Kidney epithelial cell (primary cell): ENCODE measurements around the gene RPL9. TPM values are rescaled to one million over a fixed set of nuclear protein-coding genes. Genes with fewer than 3 reads are reported as not detected.

ENCODE experiments used
- DNase-seq: peaks from one replicate; pipeline ENCODE4 v3.0.0-alpha.2; 2010; ENCODE audit warnings: low read depth
- H3K27me3 ChIP-seq: 2 replicates; pipeline ENCODE4 v1.6.0; 2011; ENCODE audit warnings: low read length; ENCODE audit not compliant: control insufficient read depth, insufficient read depth
- H3K36me3 ChIP-seq: 2 replicates; pipeline ENCODE4 v1.5.1; 2011; ENCODE audit warnings: low read length; ENCODE audit not compliant: control insufficient read depth, insufficient read depth
- H3K4me3 ChIP-seq: 2 replicates; pipeline ENCODE4 v1.5.1; 2011; ENCODE audit warnings: low read depth, mild to moderate bottlenecking, control low read depth, low read length
- total RNA-seq: library from RNA; depleted of rRNA; stranded (reverse); fragments of >200 nt; gene quantifications from 2 replicates; pipeline ENCODE4 v1.2.3, GENCODE V29; 2015
- TF ChIP-seq, protein P1 (sequence below): IDR thresholded peaks from 2 replicates; pipeline ENCODE4 v1.5.1; 2011; ENCODE audit warnings: mild to moderate bottlenecking, moderate library complexity, low read length, control low read depth, inconsistent platforms; ENCODE audit not compliant: insufficient read depth, poor library complexity, severe bottlenecking

Gene RPL9
- total RNA-seq, 1 donor from 2014 or later = 6,223 TPM

DNA sequence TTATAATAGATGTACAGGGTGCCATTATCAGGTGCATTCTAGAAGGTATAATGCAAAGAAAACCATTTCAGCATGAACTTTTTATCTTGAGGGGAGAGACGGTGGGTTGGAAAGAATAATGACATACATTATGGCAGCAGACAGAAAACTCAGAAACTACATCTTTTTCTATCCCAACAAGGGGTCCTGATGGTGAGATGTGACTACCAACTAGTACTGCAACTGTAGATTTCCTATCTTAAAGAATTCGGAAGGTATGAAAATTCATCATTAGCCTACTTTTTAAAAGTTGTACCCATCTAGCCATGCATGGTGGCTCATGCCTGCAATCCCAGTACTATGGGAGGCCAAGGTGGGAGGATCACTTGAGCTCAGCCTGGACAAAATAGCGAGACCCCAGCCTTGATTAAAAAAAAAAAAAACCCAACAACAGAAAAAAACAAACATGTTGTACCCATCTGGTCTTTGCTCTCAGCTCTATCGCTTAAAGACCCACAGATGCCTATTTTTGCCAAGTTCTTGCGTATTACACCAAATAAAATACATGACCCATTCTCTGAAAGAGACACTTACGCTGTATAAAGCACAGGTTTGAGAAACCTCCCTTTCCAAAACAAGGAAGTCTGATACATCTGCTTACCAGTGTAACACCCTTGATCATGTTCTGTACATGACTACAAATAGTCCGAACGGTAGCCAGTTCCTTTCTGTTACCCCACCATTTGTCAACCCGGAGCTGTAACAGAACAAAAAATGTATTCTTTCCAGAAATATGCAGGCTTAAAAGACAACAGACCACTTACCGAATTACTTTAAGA lies 1.6 kb downstream of the RPL9 start:
- Histone ChIP-seq H3K27me3 (no peaks in the 10 kb centered on the region), H3K36me3 (peaks cover 1% of the 10 kb centered on the region), H3K4me3 (peak overlapping the region; percentile 74)
- TF ChIP-seq, protein P1, sequence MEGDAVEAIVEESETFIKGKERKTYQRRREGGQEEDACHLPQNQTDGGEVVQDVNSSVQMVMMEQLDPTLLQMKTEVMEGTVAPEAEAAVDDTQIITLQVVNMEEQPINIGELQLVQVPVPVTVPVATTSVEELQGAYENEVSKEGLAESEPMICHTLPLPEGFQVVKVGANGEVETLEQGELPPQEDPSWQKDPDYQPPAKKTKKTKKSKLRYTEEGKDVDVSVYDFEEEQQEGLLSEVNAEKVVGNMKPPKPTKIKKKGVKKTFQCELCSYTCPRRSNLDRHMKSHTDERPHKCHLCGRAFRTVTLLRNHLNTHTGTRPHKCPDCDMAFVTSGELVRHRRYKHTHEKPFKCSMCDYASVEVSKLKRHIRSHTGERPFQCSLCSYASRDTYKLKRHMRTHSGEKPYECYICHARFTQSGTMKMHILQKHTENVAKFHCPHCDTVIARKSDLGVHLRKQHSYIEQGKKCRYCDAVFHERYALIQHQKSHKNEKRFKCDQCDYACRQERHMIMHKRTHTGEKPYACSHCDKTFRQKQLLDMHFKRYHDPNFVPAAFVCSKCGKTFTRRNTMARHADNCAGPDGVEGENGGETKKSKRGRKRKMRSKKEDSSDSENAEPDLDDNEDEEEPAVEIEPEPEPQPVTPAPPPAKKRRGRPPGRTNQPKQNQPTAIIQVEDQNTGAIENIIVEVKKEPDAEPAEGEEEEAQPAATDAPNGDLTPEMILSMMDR = no peak
- DNase-seq = no peak

DNA sequence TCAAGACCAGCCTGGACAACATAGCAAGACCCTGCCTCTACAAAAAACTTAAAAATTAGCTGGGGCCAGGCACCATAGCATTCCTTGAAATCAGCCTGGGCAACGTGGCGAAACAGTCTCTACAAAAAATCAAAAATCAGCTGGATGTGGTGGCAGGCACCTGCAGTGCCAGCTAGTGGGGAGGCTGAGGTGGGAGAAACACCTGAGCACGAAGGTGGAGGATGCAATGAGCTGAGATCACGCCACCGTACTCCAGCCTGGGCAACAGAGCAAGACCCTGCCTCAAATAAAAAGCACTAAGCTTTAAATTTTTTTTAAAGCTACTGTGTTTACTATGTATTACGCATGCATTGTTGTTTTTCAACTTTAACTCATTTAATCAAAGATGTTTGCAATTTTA lies 3.2 kb downstream of the RPL9 start:
- no peak for DNase-seq
- no peaks in the 10 kb centered on the region for H3K27me3 ChIP-seq
- H3K36me3 ChIP-seq = peaks cover 1% of the 10 kb centered on the region
- TF ChIP-seq, protein P1 = no peak
- H3K4me3 ChIP-seq = no peak overlapping the region

DNA sequence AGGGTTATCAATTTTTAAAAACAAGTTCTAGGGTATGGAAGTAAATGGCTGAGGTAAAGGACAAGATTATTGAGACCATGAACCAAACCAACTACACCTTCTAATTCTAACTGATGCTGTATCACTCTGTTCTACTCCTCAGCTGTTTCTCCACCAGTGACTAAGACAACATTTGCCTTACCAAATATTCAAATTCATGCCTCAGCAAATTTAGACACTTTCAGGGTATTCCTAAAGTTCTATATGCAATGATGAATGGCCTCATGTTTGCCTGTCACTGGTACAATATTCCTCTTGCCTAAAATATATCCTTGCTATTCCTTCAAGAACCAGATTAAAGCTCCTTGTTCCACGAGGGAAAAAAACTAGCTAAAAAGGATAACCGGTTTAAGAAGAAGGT lies 5.0 kb downstream of the RPL9 start:
- Histone ChIP-seq H3K27me3 (no peaks in the 10 kb centered on the region), H3K4me3 (no peak overlapping the region), H3K36me3 (peaks cover 1% of the 10 kb centered on the region)
- no peak for DNase-seq
- TF ChIP-seq, protein P1 = no peak

DNA sequence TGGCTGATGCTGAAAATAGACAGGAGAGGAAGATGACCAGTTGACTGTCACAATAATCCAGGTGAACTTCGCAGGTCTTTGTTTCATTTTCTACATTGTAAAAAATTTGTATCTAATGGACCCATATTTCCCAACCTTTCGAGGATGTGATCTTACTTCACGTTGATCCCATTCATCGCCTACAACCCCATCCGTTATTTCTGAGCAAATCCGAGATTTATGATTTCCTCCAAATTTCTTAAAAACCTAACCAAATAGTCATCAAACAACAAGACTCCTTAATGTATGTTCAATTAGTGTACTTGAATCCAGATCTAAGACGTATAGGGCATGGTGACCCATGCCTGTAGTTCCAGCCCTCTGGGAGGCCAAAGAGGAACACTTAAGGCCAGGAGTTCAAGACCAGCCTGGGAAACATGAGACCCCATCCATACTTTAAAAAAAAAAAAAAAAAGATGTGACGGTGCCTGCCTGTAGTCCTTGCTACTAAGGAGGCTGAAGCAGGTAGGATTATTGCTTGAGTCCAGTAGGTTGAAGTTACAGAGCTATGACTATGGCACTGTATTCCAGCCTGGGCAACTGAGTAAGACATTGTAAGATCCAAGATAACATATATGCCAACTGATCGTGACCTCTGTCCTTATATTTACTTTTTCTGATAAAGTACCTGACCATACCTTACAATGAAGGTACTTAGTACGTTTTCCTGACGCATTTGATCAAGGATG lies 5.7 kb downstream of the RPL9 start:
- peaks cover 1% of the 10 kb centered on the region for H3K36me3 ChIP-seq
- no peak for DNase-seq
- TF ChIP-seq, protein P1 = no peak

DNA sequence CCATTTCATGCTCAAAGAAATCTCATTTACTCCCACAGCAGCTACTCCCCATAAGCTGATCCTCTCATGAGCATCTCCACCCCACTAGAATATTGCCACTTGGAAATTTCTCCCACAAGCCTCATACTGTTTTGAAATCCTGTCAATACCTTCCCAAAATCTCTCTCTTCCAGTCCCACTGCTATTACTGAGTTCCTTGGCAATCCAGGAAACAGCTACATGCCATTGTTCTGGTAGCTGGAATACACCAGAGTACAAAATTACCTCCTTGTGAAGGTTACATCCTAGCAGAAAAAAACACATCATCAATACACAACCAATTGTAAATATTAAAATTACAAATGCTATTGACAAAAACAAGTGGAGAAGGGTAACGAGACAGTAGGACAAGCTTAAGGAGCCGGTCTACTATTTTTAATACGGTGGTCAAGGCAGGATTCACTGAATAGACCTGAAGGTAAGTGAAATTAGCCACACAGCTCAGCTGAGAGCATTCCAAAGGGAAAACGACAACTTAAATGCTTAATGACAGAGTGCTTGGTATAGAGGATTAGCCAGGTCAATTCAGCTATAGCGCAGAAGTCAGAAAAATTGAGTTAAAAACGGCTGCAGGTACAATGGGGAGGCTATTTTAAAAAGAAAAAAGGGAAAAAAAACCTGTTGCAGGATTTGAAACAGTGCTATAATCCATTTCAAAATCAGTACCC lies 6.4 kb downstream of the RPL9 start:
- Histone ChIP-seq H3K36me3 (peaks cover 1% of the 10 kb centered on the region), H3K27me3 (no peaks in the 10 kb centered on the region), H3K4me3 (no peak overlapping the region)
- TF ChIP-seq, protein P1 = no peak
- no peak for DNase-seq

More for the DNA sequence above, 5.7 kb downstream of the RPL9 start:
- H3K4me3 ChIP-seq = no peak overlapping the region
- no peaks in the 10 kb centered on the region for H3K27me3 ChIP-seq
